Glomerular endothelial cell (primary cell): ENCODE data around the gene CHRFAM7A. TPM values are rescaled to one million over a fixed set of nuclear protein-coding genes. Genes with fewer than 3 reads are reported as not detected.
"Not testable (repeated sequence)": the region's sequence is repeated elsewhere in the genome, so short reads cannot be mapped to it uniquely, and the experiment has no call there.

Experiments
- DNase-seq: peaks from one replicate; pipeline ENCODE4 v3.0.0-alpha.2; 2011; ENCODE audit warnings: low read depth, low spot score; ENCODE audit errors: extremely low read depth
- total RNA-seq: library from RNA; depleted of rRNA; stranded (reverse); fragments of >200 nt; gene quantifications from 2 replicates; pipeline ENCODE4 v1.2.3, GENCODE V29; 2015

Gene CHRFAM7A
- total RNA-seq, 1 donor from 2014 or later = 1.1 TPM

DNA sequence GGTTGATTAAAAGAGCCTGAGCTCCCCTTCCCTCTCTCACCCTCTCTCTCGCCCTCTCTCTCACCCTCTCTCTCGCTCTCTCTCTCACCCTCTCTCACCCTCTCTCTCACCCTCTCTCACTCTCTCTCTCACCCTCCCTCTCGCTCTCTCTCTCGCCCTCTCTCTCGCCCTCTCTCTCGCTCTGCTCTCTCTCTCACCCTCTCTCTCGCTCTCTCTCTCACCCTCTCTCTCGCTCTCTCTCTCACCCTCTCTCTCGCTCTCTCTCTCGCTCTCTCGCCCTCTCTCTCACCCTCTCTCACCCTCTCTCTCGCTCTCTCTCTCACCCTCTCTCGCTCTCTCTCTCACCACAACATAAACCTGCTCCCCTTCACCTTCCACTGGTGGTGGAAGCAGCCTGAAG is 67.2 kb downstream of the CHRFAM7A start:
- not testable (repeated sequence) for DNase-seq

GRCh38 chr15:30321063-30321462 is 72.3 kb downstream of the CHRFAM7A start:
- DNase-seq = not testable (repeated sequence)

- not testable (repeated sequence) for DNase-seq
These were observed 77.6 kb downstream of the CHRFAM7A start for GRCh38 chr15:30315704-30316103.

DNA sequence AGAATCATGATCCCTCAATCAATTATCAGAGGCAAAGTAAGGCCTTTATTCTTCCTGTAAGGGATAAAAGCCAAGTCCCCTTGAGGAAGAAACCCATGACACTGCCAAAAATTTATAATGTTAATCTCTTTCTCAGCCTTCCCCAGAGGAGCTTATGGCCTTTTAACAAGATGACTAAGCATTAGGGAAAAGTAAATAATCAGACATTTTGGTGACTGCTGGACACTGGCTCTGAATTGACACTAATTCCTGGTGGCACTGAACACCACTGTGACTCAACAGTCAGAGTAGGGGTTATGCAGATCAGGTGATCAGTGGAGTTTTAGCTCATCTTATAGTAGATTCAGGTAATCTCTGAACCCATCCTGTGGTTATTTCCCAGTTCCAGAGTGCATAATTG is 82.8 kb downstream of the CHRFAM7A start:
- not testable (repeated sequence) for DNase-seq

Other genes starting within 250 kb of the CHRFAM7A start
- gene GOLGA8R, start 20.7 kb upstream of the CHRFAM7A start, total RNA-seq = 1.1 and 1.5 TPM in 2 replicates
- not detected in 2 replicates for gene GOLGA8Q, start 158.5 kb upstream of the CHRFAM7A start, total RNA-seq
- gene GOLGA8H, start 210.5 kb upstream of the CHRFAM7A start, total RNA-seq = 0.23 TPM in 1 of 2 replicates, not detected in the other